ENCODE measurements around the gene FGD3. TPM values are rescaled to one million over a fixed set of nuclear protein-coding genes. Genes with fewer than 3 reads are reported as not detected.

Gene FGD3
- total and polyA plus RNA-seq, 2 of the 8 experiments (the other 6 are each of a cell fraction or from before 2014, with no cell fraction given), result 1.4 to 1.9 TPM

DNA sequence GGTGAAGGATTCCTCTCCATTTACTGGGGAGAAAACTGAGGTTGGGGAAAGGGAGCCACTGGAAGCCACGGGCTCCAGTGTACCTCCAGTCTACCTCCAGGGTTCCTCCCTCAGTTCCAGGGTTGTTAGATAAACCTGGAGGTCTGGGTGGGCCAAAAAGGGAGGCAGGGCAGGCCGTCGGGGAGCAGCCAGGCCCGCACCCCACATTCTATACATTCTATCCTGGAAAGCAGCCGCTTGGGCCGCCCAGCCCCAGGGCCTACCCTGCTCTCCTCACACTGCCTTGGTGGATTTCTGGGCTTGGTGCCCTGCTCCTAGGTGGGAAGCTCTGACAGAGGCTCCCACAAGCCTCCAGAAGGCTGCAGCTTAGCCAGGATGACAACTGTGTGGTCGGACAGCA is 93.1 kb downstream of the FGD3 start:
- Histone ChIP-seq H3K56ac (replicated peaks; ENCODE audit: insufficient read length, low read depth, low read length) (no peak overlapping the region), H3K23ac (ENCODE audit: insufficient read length) (no peak overlapping the region), H4K5ac (ENCODE audit: insufficient read length, low read depth, low read length) (no peak overlapping the region), H3K4me2 (ENCODE audit: insufficient read depth in 1 of 2, low read depth in 2 of 2, low read length in 2 of 2) (no peak overlapping the region), H2BK20ac (ENCODE audit: low read length) (no peak overlapping the region), H3K79me2 (ENCODE audit: control insufficient read depth in 1 of 2, insufficient read depth in 2 of 2, low read length in 2 of 2) (no peaks in the 10 kb centered on the region), H2AK5ac (ENCODE audit: low read depth, low read length) (no peak overlapping the region), H4K20me1 (replicated peaks in 1 of 2; ENCODE audit: control insufficient read depth in 1 of 2, insufficient read depth in 2 of 2, low read length in 2 of 2) (no peaks in the 10 kb centered on the region), H4K8ac (ENCODE audit: extremely low read depth, insufficient read depth, low read length) (no peak overlapping the region), H2BK15ac (ENCODE audit: low read length) (no peak overlapping the region), H3K36me3 (ENCODE audit: control insufficient read depth in 2 of 4, insufficient read depth in 4 of 4, low read length in 3 of 4) (no peaks in the 10 kb centered on the region), H2BK5ac (ENCODE audit: low read depth, low read length) (no peak overlapping the region), H3K4ac (replicated peaks; ENCODE audit: insufficient read length, low read depth, low read length) (no peak overlapping the region), H2BK120ac (replicated peaks; ENCODE audit: low read depth, low read length) (no peak overlapping the region), H4K91ac (replicated peaks; ENCODE audit: insufficient read length, low read length) (no peak overlapping the region), H3K9me3 (ENCODE audit: insufficient read depth in 2 of 2, low read depth in 1 of 2, low read length in 1 of 2) (no peaks in the 10 kb centered on the region), H3K4me1 (replicated peaks in 1 of 4; ENCODE audit: control insufficient read depth in 3 of 4, insufficient read depth in 4 of 4, low read length in 3 of 4) (peaks cover 0 to 9% (median under 1%) of the 10 kb centered on the region in 4 experiments; a peak in 3 of 7 replicates), H2BK12ac (ENCODE audit: low read depth, low read length) (no peak overlapping the region), H3K4me3 (ENCODE audit: extremely low read depth in 1 of 4, insufficient read depth in 2 of 4, low read depth in 3 of 4, low read length in 4 of 4) (no peak overlapping the region), H3K18ac (ENCODE audit: extremely low read depth, low read length) (no peak overlapping the region), H3K9ac (replicated peaks in 1 of 4; ENCODE audit: extremely low read depth in 1 of 4, low read depth in 3 of 4, low read length in 3 of 4) (no peak overlapping the region), H3K79me1 (ENCODE audit: low read depth, low read length) (no peaks in the 10 kb centered on the region), H2AFZ (ENCODE audit: low read length) (no peak overlapping the region), H3K23me2 (ENCODE audit: low read depth, low read length) (no peaks in the 10 kb centered on the region), H3K14ac (ENCODE audit: insufficient read length) (no peak overlapping the region), H3K27ac (ENCODE audit: low read depth, low read length) (no peak overlapping the region), H3K27me3 (replicated peaks in 1 of 4; ENCODE audit: control insufficient read depth in 3 of 4, extremely low read depth in 1 of 4, insufficient read depth in 3 of 4, low read length in 3 of 4) (no peaks in the 10 kb centered on the region)
- ChIA-PET CTCF (ENCODE audit: partially characterized antibody) (interaction anchor here (0.7 kb wide), 1 partner anchor 59 kb away, joined by 3 read pairs; no protein-coding TSS in a partner anchor), POLR2A (ENCODE audit: partially characterized antibody) (interaction anchor here (1.3 to 1.4 kb wide), 2 partner anchors 11 to 27 kb away, joined by 3 to 6 read pairs; no protein-coding TSS in a partner anchor)
- FAIRE-seq, result no peak
- 84% methylated on average over 7 of the region's 7 CpGs; no CpG with 5 or more reads in 1 of the 2 experiments for WGBS, 2 experiments (ENCODE audit: extremely low coverage in 1 of 2, insufficient coverage in 1 of 2, insufficient read length in 1 of 2, insufficient replicate concordance in 2 of 2, low coverage in 1 of 2, low lambda C conversion rate in 2 of 2, missing lambda C conversion rate in 1 of 2)
- no peak for DNase-seq (ENCODE audit: low read depth in 1 of 2, low spot score in 2 of 2)
- TF ChIP-seq SP4 (IDR thresholded peaks at IDR 0.05; ENCODE audit: low read length) (no peak), RXRA (IDR thresholded peaks at IDR 0.05; ENCODE audit: insufficient read depth, low read depth, low read length) (no peak), CEBPB (IDR thresholded peaks at IDR 0.05; ENCODE audit: low read depth, low read length) (no peak), FOSL1 (IDR thresholded peaks at IDR 0.05; ENCODE audit: insufficient read depth, low read depth, low read length) (no peak), ASH2L (IDR thresholded peaks at IDR 0.05; ENCODE audit: low read length) (no peak), JUND (IDR thresholded peaks at IDR 0.05; ENCODE audit: low read length) (no peak), NRF1 (IDR thresholded peaks at IDR 0.05; ENCODE audit: low read depth, low read length) (no peak), SP2 (IDR thresholded peaks at IDR 0.05; ENCODE audit: low read length) (no peak), KDM4A (IDR thresholded peaks at IDR 0.05; ENCODE audit: low read depth, low read length, severe bottlenecking) (no peak), CTCF (IDR thresholded peaks at IDR 0.05; ENCODE audit: control extremely low read depth in 1 of 3, insufficient read depth in 1 of 3, low read depth in 1 of 3, low read length in 3 of 3) (no peak)
- TF ChIP-seq, protein P1, sequence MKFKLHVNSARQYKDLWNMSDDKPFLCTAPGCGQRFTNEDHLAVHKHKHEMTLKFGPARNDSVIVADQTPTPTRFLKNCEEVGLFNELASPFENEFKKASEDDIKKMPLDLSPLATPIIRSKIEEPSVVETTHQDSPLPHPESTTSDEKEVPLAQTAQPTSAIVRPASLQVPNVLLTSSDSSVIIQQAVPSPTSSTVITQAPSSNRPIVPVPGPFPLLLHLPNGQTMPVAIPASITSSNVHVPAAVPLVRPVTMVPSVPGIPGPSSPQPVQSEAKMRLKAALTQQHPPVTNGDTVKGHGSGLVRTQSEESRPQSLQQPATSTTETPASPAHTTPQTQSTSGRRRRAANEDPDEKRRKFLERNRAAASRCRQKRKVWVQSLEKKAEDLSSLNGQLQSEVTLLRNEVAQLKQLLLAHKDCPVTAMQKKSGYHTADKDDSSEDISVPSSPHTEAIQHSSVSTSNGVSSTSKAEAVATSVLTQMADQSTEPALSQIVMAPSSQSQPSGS (IDR thresholded peaks at IDR 0.05; ENCODE audit: low read length), result no peak

Measured in H1 (cell line).